ENCODE results near the gene GABARAPL2. TPM values are rescaled to one million over a fixed set of nuclear protein-coding genes. Genes with fewer than 3 reads are reported as not detected.

The GABARAPL2 gene
- polyA plus RNA-seq, 2 of the 4 experiments (the other 2 are of a cell fraction) = 80.6 to 107 TPM

DNA sequence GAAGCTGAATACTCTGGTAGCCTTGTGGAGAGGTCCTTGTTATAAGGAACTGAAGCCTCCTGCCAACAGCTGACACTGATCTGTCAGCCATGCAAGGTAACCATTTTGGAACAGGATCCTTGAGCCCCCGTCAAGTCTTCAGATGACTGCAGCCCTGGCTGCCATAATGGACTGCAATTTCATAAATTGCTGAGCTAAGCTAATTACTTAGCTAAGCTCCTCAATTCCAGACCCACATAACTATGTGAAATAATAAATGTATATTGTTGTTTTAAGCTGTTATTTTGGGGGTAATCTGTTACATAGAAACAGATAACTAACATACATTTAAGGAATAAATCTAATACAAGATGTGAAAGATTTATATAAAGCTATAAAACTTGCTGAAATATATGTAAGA is 40.3 kb downstream of the GABARAPL2 start:
- Histone ChIP-seq H3K9me3 (peaks cover 6% of the 10 kb centered on the region; the same call in 2 of the 3 replicates), H3K4me2 (no peak overlapping the region), H3K27ac (no peak overlapping the region), H3K4me1 (no peaks in the 10 kb centered on the region), H3K4me3 (no peak overlapping the region)
- ChIA-PET CTCF (interaction anchor here (0.9 to 1.1 kb wide), 3 partner anchors 9 to 89 kb away, joined by 3 to 4 read pairs (median 4); no protein-coding TSS in a partner anchor), POLR2A (interaction anchor here (0.7 to 2.1 kb wide), 2 partner anchors 17 to 53 kb away, joined by 4 to 6 read pairs; partner anchors contain the start of gene ADAT1)
- ATAC-seq (no peak), DNase-seq (ENCODE audit: low read depth in 1 of 2, low spot score in 1 of 2) (no peak), FAIRE-seq (no peak)
- TF ChIP-seq ZFP36 (IDR thresholded peaks at IDR 0.05; ENCODE audit: borderline replicate concordance, partially characterized antibody) (no peak), MAFK (IDR thresholded peaks at IDR 0.05; ENCODE audit: partially characterized antibody) (peak; percentile 96)
- 93% methylated on average over 1 of the region's 1 CpG for WGBS (ENCODE audit: missing lambda C conversion rate)

DNA sequence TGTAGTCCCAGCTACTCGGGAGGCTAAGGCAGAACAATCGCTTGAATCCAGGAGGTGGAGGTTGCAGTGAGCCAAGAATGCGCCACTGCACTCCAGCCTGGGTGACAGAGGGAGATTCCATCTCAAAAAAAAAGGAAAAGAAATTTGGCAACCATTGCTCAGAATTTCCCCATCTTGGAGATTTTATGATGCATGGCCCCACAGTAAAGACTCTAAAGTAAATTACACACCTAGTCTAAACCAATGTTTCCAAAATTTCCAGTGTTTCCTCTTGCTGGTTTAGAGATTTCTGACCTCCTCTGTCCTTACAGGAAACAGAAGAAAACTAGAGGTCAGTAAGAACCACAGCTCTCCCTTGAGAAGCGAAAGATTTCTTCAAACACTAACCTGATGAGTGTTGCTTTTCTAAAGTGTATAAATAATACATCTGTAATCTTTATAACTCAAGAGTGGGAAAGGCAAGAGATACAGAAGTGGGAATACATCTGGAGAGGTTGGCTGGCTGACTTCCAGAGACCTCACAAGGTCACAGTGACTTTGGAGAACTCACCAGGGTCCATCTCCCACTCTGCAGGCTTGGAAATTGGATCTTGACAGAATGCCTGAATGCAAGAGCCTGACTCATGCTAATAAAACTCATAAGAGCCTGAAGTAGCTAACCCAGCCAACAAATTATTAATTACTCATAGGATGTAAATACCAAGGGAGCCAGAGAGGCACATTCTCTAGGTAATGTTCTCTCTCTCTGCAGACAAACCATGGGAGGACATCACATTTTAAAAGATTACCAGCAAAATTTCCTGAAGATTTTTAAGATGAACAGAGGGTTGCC is 48.1 kb downstream of the GABARAPL2 start:
- H3K4me1 ChIP-seq = 0 out of 3 replicates have a peak, but pooled peaks cover 6% of the 10 kb centered on the region
- no peak overlapping the region for H3K4me3 ChIP-seq
- H3K9me3 ChIP-seq = no peaks in the 10 kb centered on the region
- ChIA-PET CTCF (interaction anchor here (1.1 kb wide), 2 partner anchors 93 to 142 kb away, joined by 3 read pairs; no protein-coding TSS in a partner anchor), POLR2A (interaction anchor here (0.8 kb wide), 1 partner anchor 9 kb away, joined by 3 read pairs; the partner anchor contains the start of gene ADAT1)
- DNase-seq (ENCODE audit: low read depth in 1 of 2, low spot score in 1 of 2) (no peak), FAIRE-seq (no peak), ATAC-seq (peak in 1 of 2 experiments; percentile 57; a peak in 2 of 6 replicates)
- no peak overlapping the region for H3K27ac ChIP-seq
- H3K4me2 ChIP-seq = no peak overlapping the region
- TF ChIP-seq, protein P1, sequence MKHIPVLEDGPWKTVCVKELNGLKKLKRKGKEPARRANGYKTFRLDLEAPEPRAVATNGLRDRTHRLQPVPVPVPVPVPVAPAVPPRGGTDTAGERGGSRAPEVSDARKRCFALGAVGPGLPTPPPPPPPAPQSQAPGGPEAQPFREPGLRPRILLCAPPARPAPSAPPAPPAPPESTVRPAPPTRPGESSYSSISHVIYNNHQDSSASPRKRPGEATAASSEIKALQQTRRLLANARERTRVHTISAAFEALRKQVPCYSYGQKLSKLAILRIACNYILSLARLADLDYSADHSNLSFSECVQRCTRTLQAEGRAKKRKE (CRISPR knock-in tag; IDR thresholded peaks at IDR 0.05; ENCODE audit: low read depth) = no peak
- TF ChIP-seq RFX5 (IDR thresholded peaks at IDR 0.05) (no peak), FOSL2 (IDR thresholded peaks at IDR 0.05) (no peak), FOSL2 (CRISPR knock-in tag; IDR thresholded peaks at IDR 0.05) (no peak), MAZ (IDR thresholded peaks at IDR 0.05; ENCODE audit: borderline replicate concordance, low read depth, low read length) (no peak)
- TF ChIP-seq, protein P2, sequence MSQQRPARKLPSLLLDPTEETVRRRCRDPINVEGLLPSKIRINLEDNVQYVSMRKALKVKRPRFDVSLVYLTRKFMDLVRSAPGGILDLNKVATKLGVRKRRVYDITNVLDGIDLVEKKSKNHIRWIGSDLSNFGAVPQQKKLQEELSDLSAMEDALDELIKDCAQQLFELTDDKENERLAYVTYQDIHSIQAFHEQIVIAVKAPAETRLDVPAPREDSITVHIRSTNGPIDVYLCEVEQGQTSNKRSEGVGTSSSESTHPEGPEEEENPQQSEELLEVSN (IDR thresholded peaks at IDR 0.05; ENCODE audit: borderline replicate concordance, low read depth) = no peak
- WGBS (ENCODE audit: missing lambda C conversion rate) = 93% methylated on average over 4 of the region's 4 CpGs

DNA sequence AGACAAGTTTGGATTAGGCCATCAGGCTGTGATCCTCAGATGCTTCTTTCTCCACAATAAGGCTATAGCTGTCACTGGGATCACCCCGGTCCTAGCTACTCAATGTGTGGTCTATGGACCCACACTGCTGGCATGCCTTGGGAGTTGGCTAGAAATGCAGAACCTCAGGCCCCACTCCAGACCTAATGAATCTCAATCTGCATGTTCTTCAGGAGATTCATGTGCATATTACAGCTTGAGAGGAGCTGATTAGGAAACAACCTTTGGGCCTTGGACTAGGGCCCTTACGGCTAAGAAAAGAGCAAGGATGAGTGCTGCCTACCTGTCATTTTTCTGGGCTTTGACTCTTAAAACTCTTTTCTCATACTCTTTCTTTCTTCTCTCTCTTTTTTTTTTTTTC is 49.4 kb downstream of the GABARAPL2 start:
- TF ChIP-seq JUN (IDR thresholded peaks at IDR 0.05) = no peak
- TF ChIP-seq ZNF302 (CRISPR knock-in tag; IDR thresholded peaks at IDR 0.05) = no peak
- no peak for TF ChIP-seq RARB (CRISPR knock-in tag; IDR thresholded peaks at IDR 0.05)
- TF ChIP-seq SMC3 (IDR thresholded peaks at IDR 0.05) = no peak
- H3K4me3 ChIP-seq = no peak overlapping the region
- no peak overlapping the region for H3K4me2 ChIP-seq
- no peak for ATAC-seq
- CTCF ChIA-PET = interaction anchor here (0.9 to 1.1 kb wide), 2 partner anchors 9 to 16 kb away, joined by 3 read pairs; no protein-coding TSS in a partner anchor
- 93% methylated on average over 2 of the region's 2 CpGs for WGBS (ENCODE audit: missing lambda C conversion rate)
- POLR2A ChIA-PET = interaction anchor here (0.6 to 0.7 kb wide), 2 partner anchors 8 to 32 kb away, joined by 3 to 6 read pairs; partner anchors contain the start of genes ADAT1, KARS1 and TERF2IP
- H3K4me1 ChIP-seq = 0 out of 3 replicates have a peak, but pooled peaks cover 6% of the 10 kb centered on the region
- no peak for DNase-seq (ENCODE audit: low read depth in 1 of 2, low spot score in 1 of 2)
- no peak for FAIRE-seq
- no peaks in the 10 kb centered on the region for H3K9me3 ChIP-seq
- H3K27ac ChIP-seq = no peak overlapping the region

DNA sequence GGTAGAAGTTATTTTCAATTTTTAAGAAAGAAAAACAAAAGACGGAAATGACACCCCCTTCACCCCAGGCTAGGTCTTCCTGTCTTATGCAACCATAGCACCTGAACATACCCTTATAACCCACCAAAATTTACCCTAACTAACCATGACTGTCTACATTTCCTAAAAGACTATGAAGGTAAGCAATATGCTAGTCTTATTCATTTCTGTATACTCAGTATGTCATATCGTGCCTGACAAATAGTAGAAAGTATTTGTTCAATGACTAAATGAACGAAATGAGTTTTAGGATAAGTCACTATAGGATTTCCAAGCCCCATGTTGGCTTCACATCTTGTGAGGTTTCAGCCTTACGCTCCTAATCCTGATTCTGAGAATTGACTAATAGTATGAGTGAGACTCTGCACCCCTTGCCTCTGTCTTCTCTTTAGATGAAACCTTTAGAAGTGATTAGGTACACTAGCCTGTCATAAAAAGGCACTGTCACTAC is 50.4 kb downstream of the GABARAPL2 start:
- ATAC-seq (no peak), FAIRE-seq (no peak), DNase-seq (ENCODE audit: low read depth in 1 of 2, low spot score in 1 of 2) (no peak)
- Histone ChIP-seq H3K27ac (no peak overlapping the region), H3K9me3 (no peaks in the 10 kb centered on the region), H3K4me2 (no peak overlapping the region), H3K4me1 (peaks cover 13% of the 10 kb centered on the region), H3K4me3 (no peak overlapping the region)
- ChIA-PET POLR2A (no interaction called here), CTCF (interaction anchor here (1.3 kb wide), 1 partner anchor 147 kb away, joined by 3 read pairs; no protein-coding TSS in a partner anchor)
- WGBS (ENCODE audit: missing lambda C conversion rate) = 91% methylated on average over 4 of the region's 4 CpGs
- TF ChIP-seq, protein P1 (CRISPR knock-in tag; IDR thresholded peaks at IDR 0.05; ENCODE audit: low read depth) = no peak
- TF ChIP-seq BHLHE40 (IDR thresholded peaks at IDR 0.05; ENCODE audit: low read depth, low read length) (no peak), FOSB (CRISPR knock-in tag; IDR thresholded peaks at IDR 0.05) (no peak), RNF2 (IDR thresholded peaks at IDR 0.05; ENCODE audit: borderline replicate concordance, low read depth) (no peak), RFX5 (IDR thresholded peaks at IDR 0.05) (no peak), HDAC2 (IDR thresholded peaks at IDR 0.05) (no peak), CHD2 (IDR thresholded peaks at IDR 0.05; ENCODE audit: low read length, partially characterized antibody) (no peak), MAZ (IDR thresholded peaks at IDR 0.05; ENCODE audit: borderline replicate concordance, low read depth, low read length) (no peak), FOXS1 (CRISPR knock-in tag; IDR thresholded peaks at IDR 0.05) (no peak), TP53 (CRISPR knock-in tag; IDR thresholded peaks at IDR 0.05) (no peak), GATA3 (IDR thresholded peaks at IDR 0.05; ENCODE audit: borderline replicate concordance) (no peak), HOXB13 (CRISPR knock-in tag; IDR thresholded peaks at IDR 0.05; ENCODE audit: low read depth) (no peak)
- TF ChIP-seq, protein P3, sequence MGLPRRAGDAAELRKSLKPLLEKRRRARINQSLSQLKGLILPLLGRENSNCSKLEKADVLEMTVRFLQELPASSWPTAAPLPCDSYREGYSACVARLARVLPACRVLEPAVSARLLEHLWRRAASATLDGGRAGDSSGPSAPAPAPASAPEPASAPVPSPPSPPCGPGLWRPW (IDR thresholded peaks at IDR 0.05) = no peak
- TF ChIP-seq, protein P4, sequence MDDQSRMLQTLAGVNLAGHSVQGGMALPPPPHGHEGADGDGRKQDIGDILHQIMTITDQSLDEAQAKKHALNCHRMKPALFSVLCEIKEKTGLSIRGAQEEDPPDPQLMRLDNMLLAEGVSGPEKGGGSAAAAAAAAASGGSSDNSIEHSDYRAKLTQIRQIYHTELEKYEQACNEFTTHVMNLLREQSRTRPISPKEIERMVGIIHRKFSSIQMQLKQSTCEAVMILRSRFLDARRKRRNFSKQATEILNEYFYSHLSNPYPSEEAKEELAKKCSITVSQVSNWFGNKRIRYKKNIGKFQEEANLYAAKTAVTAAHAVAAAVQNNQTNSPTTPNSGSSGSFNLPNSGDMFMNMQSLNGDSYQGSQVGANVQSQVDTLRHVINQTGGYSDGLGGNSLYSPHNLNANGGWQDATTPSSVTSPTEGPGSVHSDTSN (IDR thresholded peaks at IDR 0.05) = no peak
- TF ChIP-seq, protein P5, sequence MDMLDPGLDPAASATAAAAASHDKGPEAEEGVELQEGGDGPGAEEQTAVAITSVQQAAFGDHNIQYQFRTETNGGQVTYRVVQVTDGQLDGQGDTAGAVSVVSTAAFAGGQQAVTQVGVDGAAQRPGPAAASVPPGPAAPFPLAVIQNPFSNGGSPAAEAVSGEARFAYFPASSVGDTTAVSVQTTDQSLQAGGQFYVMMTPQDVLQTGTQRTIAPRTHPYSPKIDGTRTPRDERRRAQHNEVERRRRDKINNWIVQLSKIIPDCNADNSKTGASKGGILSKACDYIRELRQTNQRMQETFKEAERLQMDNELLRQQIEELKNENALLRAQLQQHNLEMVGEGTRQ (IDR thresholded peaks at IDR 0.05) = no peak
